Mucosa of rectum (tissue), 2 donors: ENCODE data around the gene S100A16.

Source experiments
- H3K27ac ChIP-seq, 2 donors: one replicate each; pipeline ENCODE4 v1.7.0; 2013; ENCODE audit warnings: inconsistent platforms in 2 of 2, low read depth in 2 of 2, low read length in 2 of 2
- H3K27me3 ChIP-seq, 2 donors: one replicate each; pipeline ENCODE4 v1.7.0; 2013; ENCODE audit warnings: low read length in 2 of 2; ENCODE audit not compliant: control insufficient read depth in 2 of 2, insufficient read depth in 2 of 2
- H3K36me3 ChIP-seq, 2 donors: one replicate each; pipeline ENCODE4 v1.7.0; 2013; ENCODE audit warnings: low read length in 2 of 2; ENCODE audit not compliant: control insufficient read depth in 2 of 2, insufficient read depth in 2 of 2
- H3K4me1 ChIP-seq, 2 donors: one replicate each; pipeline ENCODE4 v1.7.0; 2013; ENCODE audit warnings: low read length in 2 of 2, mild to moderate bottlenecking in 1 of 2; ENCODE audit not compliant: control insufficient read depth in 2 of 2, insufficient read depth in 2 of 2
- H3K4me3 ChIP-seq, 2 donors: one replicate each; pipeline ENCODE4 v1.7.0; 2013; ENCODE audit warnings: low read length in 2 of 2
- H3K9ac ChIP-seq, 2 donors: one replicate each; pipeline ENCODE4 v1.7.0; 2013; ENCODE audit warnings: low read length in 2 of 2, low read depth in 1 of 2, mild to moderate bottlenecking in 1 of 2
- H3K9me3 ChIP-seq, 2 donors: one replicate each; pipeline ENCODE4 v1.7.0; 2013; ENCODE audit warnings: low read length in 2 of 2; ENCODE audit not compliant: control insufficient read depth in 2 of 2
- donor health status: healthy.
- donor health status: Normal muscosa, but diverticular disease.

S100A16 gene, protein sequence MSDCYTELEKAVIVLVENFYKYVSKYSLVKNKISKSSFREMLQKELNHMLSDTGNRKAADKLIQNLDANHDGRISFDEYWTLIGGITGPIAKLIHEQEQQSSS

DNA sequence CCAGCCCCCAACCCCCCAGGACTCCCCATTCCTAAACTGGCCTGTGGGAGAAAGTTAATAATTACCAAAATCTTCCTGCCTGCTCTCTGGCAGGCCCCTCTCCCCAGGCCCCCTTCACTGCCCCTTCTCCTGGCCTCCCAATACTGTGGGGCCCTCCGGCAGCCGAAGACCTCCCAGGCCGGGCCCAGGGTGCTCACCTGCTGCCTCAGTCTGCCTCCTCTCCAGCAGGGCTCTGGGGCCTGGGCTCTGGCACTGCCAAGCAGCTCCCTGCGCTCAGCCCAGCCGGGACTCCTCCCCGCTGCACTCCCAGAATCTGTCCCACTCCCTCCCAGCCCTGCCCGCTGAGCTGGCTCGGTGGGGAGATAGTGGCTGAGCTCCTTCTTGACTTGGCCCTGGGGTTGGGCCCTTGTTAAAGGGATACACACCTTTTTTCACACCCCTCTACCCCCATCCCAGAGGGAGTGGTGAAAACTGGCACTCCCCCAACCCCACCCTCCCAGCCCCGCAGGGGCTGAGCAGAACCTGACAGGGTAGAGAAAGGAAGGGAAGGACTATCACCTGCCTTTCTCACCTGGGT is at the start of gene S100A16:
Gene S100A16 (minus strand): TSS at position 383 of the 577 bp plus-strand sequence. CDS start 4,986 bp downstream, outside the sequence.
- peak within 1 kb of the TSS; percentile 80 to 93 for H3K4me3 ChIP-seq
- H3K27ac ChIP-seq: peak within 1 kb of the TSS; percentile 94 to 95
- H3K9ac ChIP-seq: peak within 1 kb of the TSS; percentile 95 to 96
- no peaks in the 10 kb centered on the region for H3K9me3 ChIP-seq
- peaks cover 61 to 69% of the 10 kb centered on the region in 2 donors for H3K4me1 ChIP-seq
- no peaks in the 10 kb centered on the region for H3K27me3 ChIP-seq
- peaks cover 2% of the 10 kb centered on the region in 2 donors for H3K36me3 ChIP-seq

DNA sequence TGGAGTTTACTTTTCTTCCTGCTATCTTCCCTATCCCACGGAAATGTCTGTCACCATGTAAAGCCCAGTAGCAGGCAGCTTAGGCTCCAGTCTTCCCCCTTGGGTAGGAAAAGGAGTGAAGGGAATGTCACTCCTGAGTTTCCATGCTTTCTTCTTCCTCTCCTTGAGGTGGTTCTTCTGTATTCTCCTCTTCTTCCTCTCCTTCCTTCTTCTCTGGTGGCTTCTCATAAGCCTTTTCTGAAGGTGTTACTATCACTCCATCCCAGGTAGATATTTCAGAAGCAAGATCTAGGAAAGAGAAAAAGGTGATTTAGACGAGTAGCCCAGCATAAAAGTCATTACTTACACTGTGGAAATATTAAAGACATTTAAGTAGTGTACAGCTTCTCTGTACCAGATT is 49.3 kb upstream of the S100A16 start:
- Histone ChIP-seq H3K36me3 (peaks cover 61 to 63% of the 10 kb centered on the region in 2 donors), H3K9me3 (no peaks in the 10 kb centered on the region), H3K4me1 (peaks cover 8 to 11% of the 10 kb centered on the region in 2 donors), H3K9ac (no peak overlapping the region), H3K27me3 (no peaks in the 10 kb centered on the region), H3K27ac (no peak overlapping the region), H3K4me3 (no peak overlapping the region)

DNA sequence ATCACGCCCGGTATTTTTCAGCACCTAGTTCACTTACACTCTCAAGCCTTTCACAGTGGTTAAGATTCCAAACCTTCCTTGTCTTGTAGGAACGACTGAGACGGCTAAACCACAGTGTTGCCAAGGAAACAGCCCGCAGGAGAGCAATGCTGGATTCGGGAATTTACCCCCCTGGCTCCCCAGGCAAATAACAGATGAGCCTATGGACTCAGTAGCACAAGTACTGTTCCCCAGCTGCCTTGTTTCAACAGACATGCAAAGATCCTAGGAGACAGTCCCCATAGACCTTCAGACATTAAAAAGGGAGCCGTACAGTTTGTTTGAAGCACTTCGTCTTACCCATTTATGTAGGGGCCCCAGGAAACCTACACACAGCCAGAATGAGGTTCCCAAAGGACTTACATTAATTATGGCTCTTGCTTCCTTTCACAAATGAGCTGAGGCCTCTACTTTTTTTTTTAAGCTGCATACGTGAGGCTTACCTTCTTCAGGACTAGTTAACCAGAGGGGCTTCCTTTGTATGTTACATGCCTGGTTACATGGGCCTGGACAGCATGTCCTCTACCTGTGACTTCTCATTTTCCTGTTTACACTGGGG is 48.3 kb upstream of the S100A16 start:
- H3K9ac ChIP-seq: no peak overlapping the region

DNA sequence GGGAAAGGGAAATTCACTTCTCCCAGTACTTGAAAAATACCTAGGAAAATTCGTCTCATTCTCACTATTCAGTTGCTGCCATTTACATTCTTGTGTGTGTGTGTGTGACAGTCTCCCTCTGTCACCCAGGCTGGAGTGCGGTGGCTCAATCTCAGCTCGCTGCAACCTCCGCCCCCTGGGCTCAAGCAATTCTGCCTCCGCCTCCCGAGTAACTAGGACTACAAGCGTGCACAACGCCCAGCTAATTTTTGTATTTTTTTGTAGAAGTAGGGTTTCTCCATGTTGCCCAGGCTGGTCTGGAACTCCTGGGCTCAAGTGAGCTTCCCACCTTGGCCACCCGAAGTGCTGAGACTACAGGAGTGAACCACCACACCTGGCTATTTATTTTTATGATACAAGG is 46.7 kb upstream of the S100A16 start:
- Histone ChIP-seq H3K9ac (peak overlapping the region in 1 of 2 donors; percentile 89), H3K36me3 (peaks cover 36 to 37% of the 10 kb centered on the region in 2 donors), H3K9me3 (no peaks in the 10 kb centered on the region), H3K4me1 (peaks cover 8 to 11% of the 10 kb centered on the region in 2 donors), H3K27ac (no peak overlapping the region), H3K4me3 (peak overlapping the region; percentile 92 to 94), H3K27me3 (no peaks in the 10 kb centered on the region)

More for the DNA sequence above, 48.3 kb upstream of the S100A16 start:
- peaks cover 51 to 52% of the 10 kb centered on the region in 2 donors for H3K36me3 ChIP-seq
- H3K9me3 ChIP-seq: no peaks in the 10 kb centered on the region
- no peak overlapping the region for H3K4me3 ChIP-seq
- no peak overlapping the region for H3K27ac ChIP-seq
- no peaks in the 10 kb centered on the region for H3K27me3 ChIP-seq
- peaks cover 8 to 11% of the 10 kb centered on the region in 2 donors for H3K4me1 ChIP-seq

DNA sequence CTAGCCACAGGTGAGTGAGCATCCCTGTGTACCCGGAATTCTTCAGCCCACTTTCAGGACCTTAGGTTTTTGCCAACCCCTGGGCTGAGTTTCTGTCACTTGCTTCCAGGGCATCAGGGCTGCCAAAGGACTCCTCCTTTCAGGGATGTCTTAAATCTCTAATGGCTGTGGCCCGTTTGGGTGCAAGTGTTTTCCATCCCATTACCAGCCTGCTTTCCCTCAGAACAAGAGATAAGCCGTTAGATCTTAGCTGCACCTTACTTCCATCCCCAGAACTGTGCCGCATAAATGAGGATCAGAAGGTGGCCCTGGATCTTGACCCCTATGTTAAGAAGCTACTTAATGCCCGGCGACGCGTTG is 46.2 kb upstream of the S100A16 start:
- H3K9ac ChIP-seq: peak overlapping the region; percentile 89 to 93
- H3K4me3 ChIP-seq: peak overlapping the region; percentile 92 to 94
- H3K36me3 ChIP-seq: peaks cover 30 to 33% of the 10 kb centered on the region in 2 donors
- no peaks in the 10 kb centered on the region for H3K9me3 ChIP-seq
- no peaks in the 10 kb centered on the region for H3K27me3 ChIP-seq
- peak overlapping the region; percentile 88 to 92 for H3K27ac ChIP-seq
- H3K4me1 ChIP-seq: peaks cover 8 to 11% of the 10 kb centered on the region in 2 donors

DNA sequence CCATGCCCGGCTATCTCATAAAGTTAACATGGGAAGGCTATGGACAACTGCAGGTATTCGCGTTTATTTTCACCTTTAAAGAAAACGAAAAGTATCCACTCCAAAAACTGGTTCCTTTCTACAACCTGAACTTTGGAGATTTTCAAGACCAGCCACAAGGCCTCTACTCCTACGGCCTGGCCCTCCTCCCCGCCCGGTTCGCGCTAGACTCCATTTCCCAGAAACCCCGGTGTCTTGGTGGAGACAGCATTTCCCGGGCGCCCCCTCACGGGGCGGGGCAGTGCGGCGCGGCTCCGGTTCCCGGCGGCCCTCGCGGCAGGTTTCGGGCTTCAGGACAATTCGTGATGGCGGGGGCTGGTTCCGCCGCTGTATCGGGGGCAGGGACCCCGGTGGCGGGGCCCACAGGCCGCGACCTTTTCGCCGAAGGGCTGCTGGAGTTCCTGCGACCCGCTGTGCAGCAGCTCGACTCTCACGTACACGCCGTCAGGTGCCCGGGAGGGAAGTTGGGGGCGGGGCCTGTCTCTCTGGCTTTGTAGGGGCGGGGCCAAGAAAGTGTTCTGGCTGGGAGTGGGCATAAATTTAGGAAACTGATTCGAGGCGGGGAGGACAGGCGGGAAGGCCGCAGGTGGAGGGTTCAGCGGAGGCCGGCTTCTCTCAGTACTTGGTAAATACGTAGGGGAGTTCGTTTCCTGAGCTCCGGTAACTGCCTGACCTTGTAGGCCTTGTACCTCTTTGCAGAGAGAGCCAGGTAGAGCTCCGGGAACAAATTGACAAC is 45.6 kb upstream of the S100A16 start, which contains the start of gene SNAPIN:
Gene SNAPIN (plus strand): TSS at position 304 of the 775 bp plus-strand sequence. CDS start 41 bp downstream, at position 345.
- Histone ChIP-seq H3K27ac (peak within 1 kb of the TSS; percentile 88 to 92), H3K9me3 (no peaks in the 10 kb centered on the region), H3K9ac (peak within 1 kb of the TSS; percentile 89 to 93), H3K4me3 (peak within 1 kb of the TSS; percentile 92 to 94), H3K27me3 (no peaks in the 10 kb centered on the region), H3K4me1 (peaks cover 8 to 11% of the 10 kb centered on the region in 2 donors), H3K36me3 (peaks cover 27% of the 10 kb centered on the region in 2 donors)

DNA sequence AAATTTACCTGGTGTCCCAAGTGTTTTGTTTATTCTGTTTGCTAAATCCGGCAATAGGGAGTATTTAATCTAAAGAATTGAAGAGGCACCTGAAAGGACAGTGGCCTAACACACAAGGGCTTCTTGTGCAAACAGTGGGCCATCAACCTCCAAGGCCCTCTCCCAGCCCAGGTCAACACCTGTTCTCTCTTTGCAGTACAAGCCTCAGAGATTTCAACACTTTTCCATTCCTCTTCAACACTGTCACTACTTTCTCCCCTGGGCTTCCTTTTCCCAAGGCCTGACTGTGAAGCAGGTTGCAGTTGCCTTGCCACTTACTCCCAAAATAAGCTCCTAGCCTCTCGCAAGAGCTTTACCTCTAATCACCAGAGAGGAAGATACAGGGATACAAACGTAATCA is 42.4 kb upstream of the S100A16 start:
- H3K4me3 ChIP-seq: no peak overlapping the region
- H3K27ac ChIP-seq: no peak overlapping the region
- peaks cover 14 to 18% of the 10 kb centered on the region in 2 donors for H3K4me1 ChIP-seq
- no peaks in the 10 kb centered on the region for H3K36me3 ChIP-seq
- no peaks in the 10 kb centered on the region for H3K27me3 ChIP-seq
- H3K9ac ChIP-seq: no peak overlapping the region
- H3K9me3 ChIP-seq: no peaks in the 10 kb centered on the region

DNA sequence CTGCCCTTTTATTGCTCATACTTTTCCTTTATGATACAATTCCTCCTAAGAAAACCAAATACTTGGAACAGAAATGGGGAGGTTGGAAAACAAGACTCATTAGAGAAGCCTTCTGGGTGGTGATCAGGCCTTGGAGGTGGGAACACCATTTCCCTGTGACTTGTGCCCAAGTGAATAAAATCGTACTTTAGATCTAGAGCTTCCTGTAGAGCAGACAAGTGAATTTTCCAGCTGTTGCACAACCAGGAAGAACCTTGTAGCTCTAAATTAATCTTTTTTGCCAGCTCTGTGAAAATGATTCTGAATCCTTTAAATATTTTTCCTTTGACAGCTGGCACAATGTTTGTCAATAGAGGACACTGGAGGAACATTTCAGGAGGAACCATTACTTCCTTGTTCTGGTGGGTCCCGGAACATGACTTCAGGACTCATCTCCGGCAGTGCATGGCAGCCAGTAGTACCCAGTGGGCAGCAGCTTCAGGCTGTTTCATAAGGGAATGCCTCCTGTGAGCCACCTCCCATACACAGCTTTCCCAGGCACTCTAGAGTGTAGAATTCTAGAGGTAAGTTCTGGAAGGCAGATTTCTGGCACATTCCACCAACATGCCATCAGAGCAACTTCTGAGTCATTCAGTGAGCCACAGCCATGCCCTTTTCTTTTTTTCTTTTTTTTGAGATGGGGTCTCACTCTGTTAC is 40.0 kb upstream of the S100A16 start:
- Histone ChIP-seq H3K4me3 (peak overlapping the region in 1 of 2 donors; percentile 24), H3K9ac (no peak overlapping the region), H3K4me1 (peaks cover 6 to 11% of the 10 kb centered on the region in 2 donors), H3K27ac (peak overlapping the region; percentile 25 to 60), H3K27me3 (no peaks in the 10 kb centered on the region), H3K9me3 (no peaks in the 10 kb centered on the region), H3K36me3 (no peaks in the 10 kb centered on the region)

DNA sequence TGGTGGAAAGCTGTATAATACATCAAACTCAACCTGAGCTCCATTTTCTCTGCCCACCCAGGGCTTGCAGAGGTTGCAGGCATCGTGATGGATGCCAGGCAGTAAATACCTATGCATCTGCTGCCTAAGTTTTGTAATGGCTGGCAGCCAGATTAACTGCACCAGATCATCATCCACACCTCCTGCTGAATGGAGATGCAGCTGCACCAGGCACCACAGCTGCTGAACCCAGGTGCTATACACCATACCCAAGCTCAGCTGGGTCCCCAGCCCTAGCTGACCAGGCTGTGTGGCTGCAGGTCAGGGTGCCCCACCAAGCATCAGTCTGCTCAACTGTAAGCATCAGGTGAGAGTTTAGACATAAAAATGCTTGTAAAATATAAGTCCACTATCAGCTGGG is 38.8 kb upstream of the S100A16 start:
- no peaks in the 10 kb centered on the region for H3K9me3 ChIP-seq
- H3K4me3 ChIP-seq: no peak overlapping the region
- H3K4me1 ChIP-seq: peaks cover 6 to 11% of the 10 kb centered on the region in 2 donors
- H3K27me3 ChIP-seq: no peaks in the 10 kb centered on the region
- H3K36me3 ChIP-seq: peaks cover 0 to 2% of the 10 kb centered on the region in 2 donors
- H3K9ac ChIP-seq: no peak overlapping the region
- H3K27ac ChIP-seq: no peak overlapping the region
